22Rv1 (cell line): ENCODE measurements around the gene SMIM13.

Experiments
- CTCF ChIP-seq: fragments of 450-650 bp; IDR thresholded peaks from 2 replicates; pipeline ENCODE4 v1.5.1; 2017; ENCODE audit warnings: mild to moderate bottlenecking
- ZFX ChIP-seq: fragments of 450-650 bp; IDR thresholded peaks from 2 replicates; pipeline ENCODE4 v1.6.1; 2017; ENCODE audit warnings: antibody characterized with exemption, borderline replicate concordance

GRCh38 chr6:11123978-11124377 lies 30.3 kb downstream of the SMIM13 start:
- no peak for TF ChIP-seq CTCF
- TF ChIP-seq ZFX = no peak
